ENCODE results near the gene LGALS4. TPM values are rescaled to one million over a fixed set of nuclear protein-coding genes. Genes with fewer than 3 reads are reported as not detected.

Gene LGALS4
- total and polyA plus RNA-seq, 9 of the 15 experiments (the other 6 are each of a cell fraction or from before 2014, with no cell fraction given) = 0.08 to 1.1 (median 0.30) TPM; not detected in 3

DNA sequence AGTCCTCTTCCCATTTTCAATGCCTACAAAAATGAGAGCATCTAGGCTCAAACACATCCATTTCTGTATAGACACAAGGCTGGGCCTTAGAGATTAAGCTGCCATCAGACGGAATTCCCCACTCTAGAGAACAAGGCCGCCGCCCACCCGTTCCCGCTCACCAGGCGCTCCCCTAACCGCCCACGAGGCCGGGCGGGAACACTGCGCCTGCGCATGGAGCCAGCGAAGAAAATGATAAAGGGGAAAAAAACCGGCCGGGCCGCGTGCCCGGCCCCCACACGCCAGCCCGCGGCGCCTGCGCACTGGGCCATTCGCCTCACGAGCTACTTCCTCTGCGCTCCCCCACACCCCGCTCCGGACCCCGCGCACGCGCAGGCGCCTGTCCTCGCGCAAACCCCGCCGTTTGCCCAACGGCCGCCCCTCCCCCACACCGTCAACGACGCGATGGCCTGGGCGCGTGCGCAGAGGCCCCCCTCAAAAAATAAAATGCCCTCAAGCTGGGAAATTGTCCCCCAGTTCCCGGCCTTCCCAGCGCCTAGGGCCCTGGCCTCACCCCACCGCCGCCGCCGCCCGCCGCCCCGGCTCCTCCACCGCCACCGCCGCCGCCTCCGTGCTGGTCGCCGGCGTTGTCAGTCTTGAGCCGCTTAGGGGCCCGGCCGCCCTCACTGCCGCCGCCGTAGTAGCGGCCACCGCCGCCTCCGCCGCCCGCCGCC lies 36.6 kb upstream of the LGALS4 start:
- in situ Hi-C loops (cut with MboI) = no loop called here
- peak; percentile 77 for FAIRE-seq
- no peak overlapping the region for H2AFZ ChIP-seq (ENCODE audit: low read depth, low read length)
- TF ChIP-seq ZNF324 (CRISPR knock-in tag; IDR thresholded peaks at IDR 0.05) (0 out of 2 replicates have a peak, but pooled peaks have one; percentile 13), NR4A1 (CRISPR knock-in tag; IDR thresholded peaks at IDR 0.05) (no peak), NR4A1 (tag; IDR thresholded peaks at IDR 0.05) (0 out of 2 replicates have a peak, but pooled peaks have one; percentile 33), ZBTB7A (IDR thresholded peaks at IDR 0.05; ENCODE audit: borderline replicate concordance, control insufficient read depth, low read depth, low read length) (peak; percentile 52), NELFE (IDR thresholded peaks at IDR 0.05; ENCODE audit: insufficient read depth, insufficient read length) (no peak), SMARCE1 (IDR thresholded peaks at IDR 0.05) (no peak), TBL1XR1 (IDR thresholded peaks at IDR 0.05; ENCODE audit: low read length in 2 of 2) (peak; percentile 32 to 40; a peak in 2 of 4 replicates), MECOM (CRISPR knock-in tag; IDR thresholded peaks at IDR 0.05) (no peak), GATAD2B (IDR thresholded peaks at IDR 0.05; ENCODE audit: borderline replicate concordance) (0 out of 2 replicates have a peak, but pooled peaks have one; percentile 77), CBFA2T3 (IDR thresholded peaks at IDR 0.05) (peak; percentile 21; the same call in 1 of the 2 replicates)
- TF ChIP-seq, protein P1, sequence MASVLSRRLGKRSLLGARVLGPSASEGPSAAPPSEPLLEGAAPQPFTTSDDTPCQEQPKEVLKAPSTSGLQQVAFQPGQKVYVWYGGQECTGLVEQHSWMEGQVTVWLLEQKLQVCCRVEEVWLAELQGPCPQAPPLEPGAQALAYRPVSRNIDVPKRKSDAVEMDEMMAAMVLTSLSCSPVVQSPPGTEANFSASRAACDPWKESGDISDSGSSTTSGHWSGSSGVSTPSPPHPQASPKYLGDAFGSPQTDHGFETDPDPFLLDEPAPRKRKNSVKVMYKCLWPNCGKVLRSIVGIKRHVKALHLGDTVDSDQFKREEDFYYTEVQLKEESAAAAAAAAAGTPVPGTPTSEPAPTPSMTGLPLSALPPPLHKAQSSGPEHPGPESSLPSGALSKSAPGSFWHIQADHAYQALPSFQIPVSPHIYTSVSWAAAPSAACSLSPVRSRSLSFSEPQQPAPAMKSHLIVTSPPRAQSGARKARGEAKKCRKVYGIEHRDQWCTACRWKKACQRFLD (CRISPR knock-in tag; IDR thresholded peaks at IDR 0.05) = 0 out of 2 replicates have a peak, but pooled peaks have one; percentile 88
- TF ChIP-seq, protein P2, sequence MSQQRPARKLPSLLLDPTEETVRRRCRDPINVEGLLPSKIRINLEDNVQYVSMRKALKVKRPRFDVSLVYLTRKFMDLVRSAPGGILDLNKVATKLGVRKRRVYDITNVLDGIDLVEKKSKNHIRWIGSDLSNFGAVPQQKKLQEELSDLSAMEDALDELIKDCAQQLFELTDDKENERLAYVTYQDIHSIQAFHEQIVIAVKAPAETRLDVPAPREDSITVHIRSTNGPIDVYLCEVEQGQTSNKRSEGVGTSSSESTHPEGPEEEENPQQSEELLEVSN (IDR thresholded peaks at IDR 0.05; ENCODE audit: borderline replicate concordance in 1 of 2, extremely low read depth in 1 of 2, insufficient read depth in 1 of 2, insufficient read length in 1 of 2, low read depth in 1 of 2, low read length in 1 of 2, poor library complexity in 1 of 2, severe bottlenecking in 1 of 2) = peak; percentile 95 to 99
- TF ChIP-seq, protein P3, sequence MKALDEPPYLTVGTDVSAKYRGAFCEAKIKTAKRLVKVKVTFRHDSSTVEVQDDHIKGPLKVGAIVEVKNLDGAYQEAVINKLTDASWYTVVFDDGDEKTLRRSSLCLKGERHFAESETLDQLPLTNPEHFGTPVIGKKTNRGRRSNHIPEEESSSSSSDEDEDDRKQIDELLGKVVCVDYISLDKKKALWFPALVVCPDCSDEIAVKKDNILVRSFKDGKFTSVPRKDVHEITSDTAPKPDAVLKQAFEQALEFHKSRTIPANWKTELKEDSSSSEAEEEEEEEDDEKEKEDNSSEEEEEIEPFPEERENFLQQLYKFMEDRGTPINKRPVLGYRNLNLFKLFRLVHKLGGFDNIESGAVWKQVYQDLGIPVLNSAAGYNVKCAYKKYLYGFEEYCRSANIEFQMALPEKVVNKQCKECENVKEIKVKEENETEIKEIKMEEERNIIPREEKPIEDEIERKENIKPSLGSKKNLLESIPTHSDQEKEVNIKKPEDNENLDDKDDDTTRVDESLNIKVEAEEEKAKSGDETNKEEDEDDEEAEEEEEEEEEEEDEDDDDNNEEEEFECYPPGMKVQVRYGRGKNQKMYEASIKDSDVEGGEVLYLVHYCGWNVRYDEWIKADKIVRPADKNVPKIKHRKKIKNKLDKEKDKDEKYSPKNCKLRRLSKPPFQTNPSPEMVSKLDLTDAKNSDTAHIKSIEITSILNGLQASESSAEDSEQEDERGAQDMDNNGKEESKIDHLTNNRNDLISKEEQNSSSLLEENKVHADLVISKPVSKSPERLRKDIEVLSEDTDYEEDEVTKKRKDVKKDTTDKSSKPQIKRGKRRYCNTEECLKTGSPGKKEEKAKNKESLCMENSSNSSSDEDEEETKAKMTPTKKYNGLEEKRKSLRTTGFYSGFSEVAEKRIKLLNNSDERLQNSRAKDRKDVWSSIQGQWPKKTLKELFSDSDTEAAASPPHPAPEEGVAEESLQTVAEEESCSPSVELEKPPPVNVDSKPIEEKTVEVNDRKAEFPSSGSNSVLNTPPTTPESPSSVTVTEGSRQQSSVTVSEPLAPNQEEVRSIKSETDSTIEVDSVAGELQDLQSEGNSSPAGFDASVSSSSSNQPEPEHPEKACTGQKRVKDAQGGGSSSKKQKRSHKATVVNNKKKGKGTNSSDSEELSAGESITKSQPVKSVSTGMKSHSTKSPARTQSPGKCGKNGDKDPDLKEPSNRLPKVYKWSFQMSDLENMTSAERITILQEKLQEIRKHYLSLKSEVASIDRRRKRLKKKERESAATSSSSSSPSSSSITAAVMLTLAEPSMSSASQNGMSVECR (CRISPR knock-in tag; IDR thresholded peaks at IDR 0.05) = peak; percentile 45; the same call in 1 of the 2 replicates

More for the DNA sequence above, 36.6 kb upstream of the LGALS4 start:
- POLR2A ChIA-PET = interaction anchor here (0.6 to 6.0 kb wide), 22 partner anchors 10 to 542 kb away, joined by 3 to 58 read pairs (median 4); partner anchors contain the start of genes ECH1, MED29, MRPS12 and PAF1
- Histone ChIP-seq H4K20me1 (replicated peaks; ENCODE audit: control insufficient read depth, insufficient read depth, low read length) (peaks cover 5% of the 10 kb centered on the region), H3K27me3 (ENCODE audit: control insufficient read depth in 2 of 2, insufficient read depth in 2 of 2, low read length in 2 of 2) (no peaks in the 10 kb centered on the region), H3K4me3 (peak overlapping the region; percentile 96), H3K4me1 (replicated peaks in 1 of 2; ENCODE audit: control insufficient read depth in 2 of 2, insufficient read depth in 2 of 2, low read length in 2 of 2) (peaks cover 16 to 35% of the 10 kb centered on the region in 2 experiments; a peak in 4 of 5 replicates), H3K27ac (ENCODE audit: extremely low read depth, low read depth, low read length) (peak overlapping the region; percentile 99), H3K4me2 (ENCODE audit: insufficient read depth, low read length) (peak overlapping the region; percentile 96), H3K36me3 (ENCODE audit: control insufficient read depth, insufficient read depth, low read length) (peaks cover 47% of the 10 kb centered on the region), H3K9me1 (ENCODE audit: control insufficient read depth, insufficient read depth, low read length) (no peaks in the 10 kb centered on the region), H3K79me2 (ENCODE audit: control insufficient read depth, insufficient read depth, low read length) (peaks cover 64% of the 10 kb centered on the region), H3K9me3 (replicated peaks; ENCODE audit: control insufficient read depth, insufficient read depth, low read depth, low read length) (no peaks in the 10 kb centered on the region), H3K9ac (ENCODE audit: insufficient read depth in 1 of 2, low read depth in 2 of 2, low read length in 2 of 2) (peak overlapping the region; percentile 96 to 97)
- ATAC-seq (peak; percentile 43), DNase-seq (ENCODE audit: extremely low read depth in 1 of 4, low spot score in 3 of 4) (peak; percentile 89 to 98 (median 94))
- CTCF ChIA-PET (ENCODE audit: low intra/inter-chr PET ratio) = interaction anchor here (0.6 to 1.5 kb wide), 2 partner anchors 65 to 81 kb away, joined by 3 to 4 read pairs; partner anchors contain the start of genes MRPS12 and SARS2
- intact Hi-C loops (cut with micrococcal nuclease) = no loop called here
- under 1% methylated on average over 35 of the region's 76 CpGs for WGBS (ENCODE audit: insufficient coverage, low coverage, missing lambda C conversion rate)
- BruUV-seq (replicated peaks) = no TSS peak
